ENCODE measurements around the gene STIM1. TPM values are rescaled to one million over a fixed set of nuclear protein-coding genes. Genes with fewer than 3 reads are reported as not detected.

Gene STIM1
- total and polyA plus RNA-seq, 7 donors: 5.3 to 44.8 (median 29.3) TPM

DNA sequence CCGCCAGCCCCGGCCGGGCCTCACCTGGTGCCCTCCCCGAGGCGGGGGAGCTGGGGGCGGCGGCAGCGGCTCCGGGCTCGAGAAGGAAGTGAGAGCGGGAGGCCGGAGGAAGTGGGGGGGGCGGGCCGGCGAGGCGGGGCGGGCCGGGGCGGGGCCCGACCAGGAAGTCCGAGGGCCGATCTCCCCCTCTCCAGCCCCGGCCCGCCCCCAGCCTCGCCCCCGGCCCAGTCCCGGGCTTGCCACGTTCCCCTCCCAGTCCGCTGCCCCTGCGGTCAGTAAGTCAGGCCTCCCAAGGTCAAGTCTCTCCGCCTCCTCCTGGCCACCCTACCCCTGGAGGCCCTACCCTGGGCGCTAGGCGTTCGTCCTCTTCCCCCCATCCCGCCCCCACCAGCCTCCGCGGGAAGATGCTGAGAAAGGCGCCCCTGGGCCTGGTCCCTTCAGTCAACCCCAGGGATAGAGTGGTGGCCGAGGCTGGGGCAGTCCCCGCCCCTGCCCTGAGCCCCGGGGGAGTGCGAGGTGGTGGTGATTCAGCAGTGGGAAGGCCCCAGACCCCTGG, 14.5 kb upstream of the STIM1 start, which contains the start of gene RHOG:
TSS of gene RHOG (minus strand) at position 90 of the 556 bp plus-strand sequence. CDS start 12,821 bp downstream, outside the sequence.
- Histone ChIP-seq H3K27ac (peak within 1 kb of the TSS; percentile 95 to 99 (median 98)), H3K9me3 (no peaks in the 10 kb centered on the region), H3K27me3 (no peaks in the 10 kb centered on the region), H3K4me3 (peak within 1 kb of the TSS; percentile 83 to 99 (median 92)), H3K4me1 (peaks cover 0 to 51% (median 32%) of the 10 kb centered on the region in 4 donors), H3K36me3 (no peaks in the 10 kb centered on the region)
- intact Hi-C loops (cut with DNase I): loop anchor here (2.0 to 5.0 kb wide), 3 partner anchors 32 to 251 kb away; partner anchors contain the start of genes NUP98, PGAP2 and RRM1
- no peak for TF ChIP-seq POLR2A (IDR thresholded peaks at IDR 0.05)
- TF ChIP-seq EP300 (IDR thresholded peaks at IDR 0.05): no peak
- TF ChIP-seq, protein P1, sequence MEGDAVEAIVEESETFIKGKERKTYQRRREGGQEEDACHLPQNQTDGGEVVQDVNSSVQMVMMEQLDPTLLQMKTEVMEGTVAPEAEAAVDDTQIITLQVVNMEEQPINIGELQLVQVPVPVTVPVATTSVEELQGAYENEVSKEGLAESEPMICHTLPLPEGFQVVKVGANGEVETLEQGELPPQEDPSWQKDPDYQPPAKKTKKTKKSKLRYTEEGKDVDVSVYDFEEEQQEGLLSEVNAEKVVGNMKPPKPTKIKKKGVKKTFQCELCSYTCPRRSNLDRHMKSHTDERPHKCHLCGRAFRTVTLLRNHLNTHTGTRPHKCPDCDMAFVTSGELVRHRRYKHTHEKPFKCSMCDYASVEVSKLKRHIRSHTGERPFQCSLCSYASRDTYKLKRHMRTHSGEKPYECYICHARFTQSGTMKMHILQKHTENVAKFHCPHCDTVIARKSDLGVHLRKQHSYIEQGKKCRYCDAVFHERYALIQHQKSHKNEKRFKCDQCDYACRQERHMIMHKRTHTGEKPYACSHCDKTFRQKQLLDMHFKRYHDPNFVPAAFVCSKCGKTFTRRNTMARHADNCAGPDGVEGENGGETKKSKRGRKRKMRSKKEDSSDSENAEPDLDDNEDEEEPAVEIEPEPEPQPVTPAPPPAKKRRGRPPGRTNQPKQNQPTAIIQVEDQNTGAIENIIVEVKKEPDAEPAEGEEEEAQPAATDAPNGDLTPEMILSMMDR (IDR thresholded peaks at IDR 0.05): no peak
- TF ChIP-seq POLR2AphosphoS5 (IDR thresholded peaks at IDR 0.05): peak; percentile 48 to 85 (median 78)
- 1% methylated on average over 41 to 42 of the region's 42 CpGs for WGBS, 2 donors
- peak; percentile 93 for DNase-seq

DNA sequence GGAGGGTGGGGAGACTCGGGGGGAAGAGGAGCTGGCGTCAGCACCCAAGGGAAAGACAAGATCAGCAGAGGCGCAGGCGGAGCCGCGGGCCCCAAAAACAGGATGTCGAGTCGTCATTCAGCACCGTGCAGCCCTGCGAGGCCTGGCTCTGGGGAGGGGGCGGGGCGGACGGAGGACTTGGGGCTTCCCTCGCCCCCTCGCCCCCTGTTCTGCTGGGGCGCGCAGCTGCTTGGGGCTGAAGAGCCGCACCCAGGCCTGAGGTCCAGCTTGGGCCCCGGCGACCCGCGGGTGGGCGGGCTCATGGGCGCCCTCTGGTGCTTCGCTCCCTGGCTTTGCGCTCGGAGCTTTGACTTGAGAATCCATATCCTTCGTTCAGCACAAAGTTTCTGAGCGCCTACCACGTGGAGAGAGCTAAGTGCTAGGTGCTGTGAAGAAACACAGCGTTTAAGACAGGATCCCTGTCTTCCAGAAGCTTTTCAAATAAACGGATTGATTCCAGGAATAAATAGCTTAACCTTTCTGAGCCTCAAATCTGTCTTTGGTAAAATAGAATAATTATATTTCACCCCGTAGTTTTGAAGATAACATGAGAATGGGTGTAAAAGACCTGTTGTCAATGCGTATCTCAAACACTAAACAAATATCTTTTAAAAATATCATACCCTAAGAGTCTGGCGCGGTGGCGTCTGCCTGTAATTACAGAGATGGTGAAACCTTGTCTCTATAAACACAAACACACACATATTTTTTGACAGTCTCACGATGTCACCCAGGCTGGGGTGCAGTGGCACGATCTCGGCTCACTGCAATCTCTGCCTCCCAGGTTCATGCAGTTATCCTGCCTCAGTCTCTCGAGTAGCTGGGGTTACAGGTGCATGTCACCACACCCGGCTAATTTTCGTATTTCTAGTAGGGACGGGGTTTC, 13.8 kb upstream of the STIM1 start:
- WGBS, 2 donors: 18 to 22% methylated on average over 44 of the region's 44 CpGs
- H3K4me3 ChIP-seq: peak overlapping the region; percentile 83 to 99 (median 92)
- H3K9me3 ChIP-seq: no peaks in the 10 kb centered on the region
- H3K4me1 ChIP-seq: peaks cover 0 to 44% (median 31%) of the 10 kb centered on the region in 4 donors
- peak; percentile 92 for DNase-seq
- TF ChIP-seq, protein P1 (IDR thresholded peaks at IDR 0.05): peak; percentile 57 to 78 (median 64)
- no peak for TF ChIP-seq EP300 (IDR thresholded peaks at IDR 0.05)
- TF ChIP-seq POLR2A (IDR thresholded peaks at IDR 0.05): peak in 1 of 2 donors; percentile 33
- TF ChIP-seq POLR2AphosphoS5 (IDR thresholded peaks at IDR 0.05): peak; percentile 68 to 85 (median 75)
- peak overlapping the region; percentile 95 to 99 (median 98) for H3K27ac ChIP-seq
- intact Hi-C loops (cut with DNase I): loop anchor here (2.0 to 5.0 kb wide), 3 partner anchors 33 to 251 kb away; partner anchors contain the start of genes NUP98, PGAP2 and RRM1
- no peaks in the 10 kb centered on the region for H3K27me3 ChIP-seq
- H3K36me3 ChIP-seq: no peaks in the 10 kb centered on the region

DNA sequence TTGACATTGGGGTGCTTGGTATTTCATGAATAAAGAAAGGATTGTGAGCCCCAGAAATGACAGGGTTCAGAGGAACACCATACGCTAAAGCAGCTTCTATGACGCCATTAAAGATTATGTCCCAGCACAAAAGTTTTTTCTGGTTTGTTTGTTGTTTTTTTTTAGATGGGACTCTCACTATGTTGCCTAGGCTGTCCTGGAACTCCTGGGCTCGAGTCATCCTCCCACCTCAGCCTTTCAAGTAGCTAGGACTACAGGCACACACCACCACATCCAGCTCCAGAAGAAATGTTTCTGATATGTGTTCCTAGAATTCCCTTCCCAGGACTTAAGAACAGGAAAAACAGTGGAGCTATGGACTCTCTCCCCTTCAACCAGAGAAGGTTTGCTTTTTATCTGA, 12.1 kb upstream of the STIM1 start:
- DNase-seq: no peak
- no peak overlapping the region for H3K4me3 ChIP-seq
- H3K27me3 ChIP-seq: no peaks in the 10 kb centered on the region
- peaks cover 0 to 29% (median 21%) of the 10 kb centered on the region in 4 donors for H3K4me1 ChIP-seq
- WGBS, 2 donors: 91 to 92% methylated on average over 3 of the region's 3 CpGs
- no peaks in the 10 kb centered on the region for H3K36me3 ChIP-seq
- TF ChIP-seq, protein P1 (IDR thresholded peaks at IDR 0.05): no peak
- TF ChIP-seq POLR2A (IDR thresholded peaks at IDR 0.05) (no peak), EP300 (IDR thresholded peaks at IDR 0.05) (no peak), POLR2AphosphoS5 (IDR thresholded peaks at IDR 0.05) (no peak)
- no peak overlapping the region for H3K27ac ChIP-seq
- H3K9me3 ChIP-seq: no peaks in the 10 kb centered on the region
- intact Hi-C loops (cut with DNase I): loop anchor here (5.0 kb wide), 1 partner anchor 249 kb away; the partner anchor contains the start of gene RRM1

DNA sequence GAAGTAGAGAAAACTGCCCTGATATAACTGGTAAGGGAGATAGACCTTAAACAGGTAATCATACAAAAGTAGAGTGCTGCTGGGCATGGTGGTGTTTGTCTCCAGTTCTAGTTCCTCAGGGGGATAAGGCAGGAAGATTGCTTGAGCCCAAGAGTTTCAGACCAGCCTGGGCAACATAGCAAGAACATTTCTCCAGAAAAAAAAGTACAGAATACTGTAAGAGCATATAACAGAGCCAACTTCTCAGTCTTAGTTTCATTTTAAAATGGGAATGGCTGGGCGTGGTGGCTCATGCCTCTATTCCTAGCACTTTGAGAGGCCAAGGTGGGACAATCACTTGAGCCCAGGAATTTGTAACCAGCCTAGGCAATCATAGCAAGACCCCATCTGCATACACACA, 10.2 kb upstream of the STIM1 start:
- no peaks in the 10 kb centered on the region for H3K9me3 ChIP-seq
- intact Hi-C loops (cut with DNase I): no loop called here
- H3K4me3 ChIP-seq: no peak overlapping the region
- 83 to 88% methylated on average over 1 of the region's 1 CpG for WGBS, 2 donors
- H3K27me3 ChIP-seq: no peaks in the 10 kb centered on the region
- no peaks in the 10 kb centered on the region for H3K36me3 ChIP-seq
- H3K27ac ChIP-seq: no peak overlapping the region
- peaks cover 0 to 10% (median 3%) of the 10 kb centered on the region in 4 donors for H3K4me1 ChIP-seq
- TF ChIP-seq, protein P1 (IDR thresholded peaks at IDR 0.05): no peak
- TF ChIP-seq POLR2AphosphoS5 (IDR thresholded peaks at IDR 0.05) (no peak), POLR2A (IDR thresholded peaks at IDR 0.05) (no peak), EP300 (IDR thresholded peaks at IDR 0.05) (no peak)
- no peak for DNase-seq

All from sigmoid colon (tissue), 7 donors.